ENCODE results near the gene PCDHGC4. TPM values are rescaled to one million over a fixed set of nuclear protein-coding genes. Genes with fewer than 3 reads are reported as not detected.

The PCDHGC4 gene
- total RNA-seq, 2 donors from 2014 or later = 0.35 to 0.64 TPM

- no peaks in the 10 kb centered on the region for H3K27me3 ChIP-seq
- no peaks in the 10 kb centered on the region for H3K9me3 ChIP-seq
- no peak overlapping the region for H3K27ac ChIP-seq
- intact Hi-C loops (cut with DNase I) = loop anchor here (5.0 to 10.0 kb wide), 2 partner anchors 34 to 114 kb away; partner anchors contain the start of genes PCDHGA10 and PCDHGB7
- H3K4me1 ChIP-seq = peaks cover 4% of the 10 kb centered on the region
- peak; percentile 22 for DNase-seq
- peaks cover 18% of the 10 kb centered on the region for H3K36me3 ChIP-seq
- H3K4me3 ChIP-seq = no peak overlapping the region
- H3K9ac ChIP-seq (ENCODE audit: low read depth in 2 of 2, low read length in 2 of 2) = no peak overlapping the region
- no peak for TF ChIP-seq CTCF (IDR thresholded peaks at IDR 0.05)
Observed at GRCh38 chr5:141528291-141528984, 43.6 kb downstream of the PCDHGC4 start.

GRCh38 chr5:141529002-141529401 lies 44.2 kb downstream of the PCDHGC4 start:
- intact Hi-C loops (cut with DNase I) = loop anchor here (5.0 to 10.0 kb wide), 2 partner anchors 33 to 114 kb away; partner anchors contain the start of genes PCDHGA10 and PCDHGB7
- no peak for TF ChIP-seq CTCF (IDR thresholded peaks at IDR 0.05)
- H3K36me3 ChIP-seq = peaks cover 15% of the 10 kb centered on the region

GRCh38 chr5:141529873-141530272 lies 45.0 kb downstream of the PCDHGC4 start:
- Histone ChIP-seq H3K27ac (no peak overlapping the region), H3K4me3 (no peak overlapping the region), H3K36me3 (peaks cover 12% of the 10 kb centered on the region), H3K9me3 (no peaks in the 10 kb centered on the region), H3K27me3 (no peaks in the 10 kb centered on the region), H3K9ac (ENCODE audit: low read depth in 2 of 2, low read length in 2 of 2) (no peak overlapping the region), H3K4me1 (peaks cover 4% of the 10 kb centered on the region)
- no peak for TF ChIP-seq CTCF (IDR thresholded peaks at IDR 0.05)
- no peak for DNase-seq
- intact Hi-C loops (cut with DNase I) = loop anchor here (5.0 to 10.0 kb wide), 2 partner anchors 32 to 115 kb away; partner anchors contain the start of genes PCDHGA10 and PCDHGB7

More at GRCh38 chr5:141529002-141529401, 44.2 kb downstream of the PCDHGC4 start:
- no peak for DNase-seq
- no peak overlapping the region for H3K9ac ChIP-seq (ENCODE audit: low read depth in 2 of 2, low read length in 2 of 2)
- H3K27me3 ChIP-seq = no peaks in the 10 kb centered on the region
- no peak overlapping the region for H3K4me3 ChIP-seq
- H3K27ac ChIP-seq = no peak overlapping the region
- peaks cover 4% of the 10 kb centered on the region for H3K4me1 ChIP-seq
- H3K9me3 ChIP-seq = no peaks in the 10 kb centered on the region

GRCh38 chr5:141532726-141533125 lies 47.9 kb downstream of the PCDHGC4 start:
- H3K9ac ChIP-seq (ENCODE audit: low read depth in 2 of 2, low read length in 2 of 2) = no peak overlapping the region
- H3K9me3 ChIP-seq = no peaks in the 10 kb centered on the region
- H3K4me1 ChIP-seq = no peaks in the 10 kb centered on the region
- no peak for DNase-seq
- H3K36me3 ChIP-seq = peaks cover 12% of the 10 kb centered on the region
- no peak overlapping the region for H3K4me3 ChIP-seq
- TF ChIP-seq CTCF (IDR thresholded peaks at IDR 0.05) = no peak
- intact Hi-C loops (cut with DNase I) = no loop called here
- H3K27me3 ChIP-seq = no peaks in the 10 kb centered on the region
- no peak overlapping the region for H3K27ac ChIP-seq

GRCh38 chr5:141533897-141534296 lies 49.1 kb downstream of the PCDHGC4 start:
- Histone ChIP-seq H3K9me3 (no peaks in the 10 kb centered on the region), H3K36me3 (peaks cover under 1% of the 10 kb centered on the region), H3K9ac (ENCODE audit: low read depth in 2 of 2, low read length in 2 of 2) (no peak overlapping the region), H3K4me1 (no peaks in the 10 kb centered on the region), H3K4me3 (no peak overlapping the region), H3K27me3 (no peaks in the 10 kb centered on the region), H3K27ac (no peak overlapping the region)
- no peak for TF ChIP-seq CTCF (IDR thresholded peaks at IDR 0.05)
- DNase-seq = no peak
- intact Hi-C loops (cut with DNase I) = no loop called here

Measured in colonic mucosa (tissue), 4 donors.